ENCODE data around the gene EIF5A. TPM values are rescaled to one million over a fixed set of nuclear protein-coding genes. Genes with fewer than 3 reads are reported as not detected.

The EIF5A gene
- total RNA-seq, 1 experiment from 2014 or later = 1,142 TPM

- no peak for DNase-seq (ENCODE audit: unreplicated experiment)
- Mint-ChIP-seq H3K36me3 (ENCODE audit: insufficient read depth, unreplicated experiment) (peaks cover 22% of the 10 kb centered on the region), H3K4me3 (ENCODE audit: unreplicated experiment) (no peak overlapping the region), H3K27ac (ENCODE audit: low read depth, unreplicated experiment) (no peak overlapping the region), H3K9me3 (ENCODE audit: unreplicated experiment) (no peaks in the 10 kb centered on the region), H3K27me3 (ENCODE audit: insufficient read depth, unreplicated experiment) (peaks cover under 1% of the 10 kb centered on the region), H3K4me1 (ENCODE audit: insufficient read depth, unreplicated experiment) (peaks cover 5% of the 10 kb centered on the region)
- CTCF ChIA-PET = interaction anchor here (0.5 to 1.1 kb wide), 2 partner anchors 22 to 106 kb away, joined by 3 read pairs; no protein-coding TSS in a partner anchor
- BruUV-seq (replicated peaks) = no TSS peak
- intact Hi-C loops (cut with micrococcal nuclease) = loop anchor here (1.0 to 5.0 kb wide), 2 partner anchors 67 to 300 kb away; no protein-coding TSS in a partner anchor
- POLR2A ChIA-PET = interaction anchor here (0.6 to 1.6 kb wide), 4 partner anchors 17 to 118 kb away, joined by 3 to 4 read pairs (median 4); no protein-coding TSS in a partner anchor
- no peak for TF ChIP-seq CTCF (IDR thresholded peaks at IDR 0.05; ENCODE audit: unreplicated experiment)
Observed at GRCh38 chr17:7346761-7347614, 39.6 kb downstream of the EIF5A start.

- DNase-seq (ENCODE audit: unreplicated experiment) = no peak
- no peak for TF ChIP-seq CTCF (IDR thresholded peaks at IDR 0.05; ENCODE audit: unreplicated experiment)
- intact Hi-C loops (cut with micrococcal nuclease) = loop anchor here (5.0 kb wide), 1 partner anchor 301 kb away; no protein-coding TSS in a partner anchor
- BruUV-seq (replicated peaks) = no TSS peak
- Mint-ChIP-seq H3K9me3 (ENCODE audit: unreplicated experiment) (no peaks in the 10 kb centered on the region), H3K27ac (ENCODE audit: low read depth, unreplicated experiment) (no peak overlapping the region), H3K27me3 (ENCODE audit: insufficient read depth, unreplicated experiment) (no peaks in the 10 kb centered on the region), H3K4me1 (ENCODE audit: insufficient read depth, unreplicated experiment) (peaks cover 5% of the 10 kb centered on the region), H3K36me3 (ENCODE audit: insufficient read depth, unreplicated experiment) (peaks cover 22% of the 10 kb centered on the region), H3K4me3 (ENCODE audit: unreplicated experiment) (no peak overlapping the region)
- POLR2A ChIA-PET = interaction anchor here (0.5 to 5.4 kb wide), 8 partner anchors 18 to 213 kb away, joined by 3 to 54 read pairs (median 4); partner anchors contain the start of genes NEURL4 and SENP3
- CTCF ChIA-PET = interaction anchor here (0.6 to 1.3 kb wide), 7 partner anchors 13 to 772 kb away, joined by 3 to 4 read pairs (median 3); no protein-coding TSS in a partner anchor
Observed at GRCh38 chr17:7347630-7348477, 40.4 kb downstream of the EIF5A start.

GRCh38 chr17:7348478-7349242 lies 41.2 kb downstream of the EIF5A start:
- H3K27me3 Mint-ChIP-seq (ENCODE audit: insufficient read depth, unreplicated experiment) = no peaks in the 10 kb centered on the region
- peaks cover 5% of the 10 kb centered on the region for H3K4me1 Mint-ChIP-seq (ENCODE audit: insufficient read depth, unreplicated experiment)
- H3K36me3 Mint-ChIP-seq (ENCODE audit: insufficient read depth, unreplicated experiment) = peaks cover 22% of the 10 kb centered on the region
- no peak overlapping the region for H3K4me3 Mint-ChIP-seq (ENCODE audit: unreplicated experiment)
- intact Hi-C loops (cut with micrococcal nuclease) = loop anchor here (5.0 kb wide), 1 partner anchor 301 kb away; no protein-coding TSS in a partner anchor
- POLR2A ChIA-PET = interaction anchor here (0.5 to 5.4 kb wide), 9 partner anchors 19 to 212 kb away, joined by 3 to 54 read pairs (median 4); partner anchors contain the start of genes NEURL4, SENP3 and SLC2A4
- no peak for TF ChIP-seq CTCF (IDR thresholded peaks at IDR 0.05; ENCODE audit: unreplicated experiment)
- no peaks in the 10 kb centered on the region for H3K9me3 Mint-ChIP-seq (ENCODE audit: unreplicated experiment)
- no peak for DNase-seq (ENCODE audit: unreplicated experiment)
- no peak overlapping the region for H3K27ac Mint-ChIP-seq (ENCODE audit: low read depth, unreplicated experiment)
- CTCF ChIA-PET = interaction anchor here (0.6 to 1.3 kb wide), 5 partner anchors 14 to 212 kb away, joined by 3 to 4 read pairs (median 3); no protein-coding TSS in a partner anchor
- no TSS peak for BruUV-seq (replicated peaks)

All from MCF 10A (cell line).